Activated naive CD8-positive, alpha-beta T cell (primary cell): ENCODE results near the gene FAM168B.

Source experiments
- H3K27ac Mint-ChIP-seq: one replicate; pipeline ENCODE4 v1.8.0; 2021; ENCODE audit warnings: mixed read lengths
- H3K27me3 Mint-ChIP-seq: one replicate; pipeline ENCODE4 v1.8.0; 2021; ENCODE audit warnings: mixed read lengths
- H3K36me3 Mint-ChIP-seq: one replicate; pipeline ENCODE4 v1.8.0; 2021; ENCODE audit warnings: mixed read lengths
- H3K4me1 Mint-ChIP-seq: one replicate; pipeline ENCODE4 v1.8.0; 2021; ENCODE audit warnings: low read depth, mixed read lengths
- H3K4me3 Mint-ChIP-seq: one replicate; pipeline ENCODE4 v1.8.0; 2021; ENCODE audit warnings: mild to moderate bottlenecking, mixed read lengths
- H3K9me3 Mint-ChIP-seq: one replicate; pipeline ENCODE4 v1.8.0; 2021; ENCODE audit warnings: low read depth, mixed read lengths

FAM168B gene

DNA sequence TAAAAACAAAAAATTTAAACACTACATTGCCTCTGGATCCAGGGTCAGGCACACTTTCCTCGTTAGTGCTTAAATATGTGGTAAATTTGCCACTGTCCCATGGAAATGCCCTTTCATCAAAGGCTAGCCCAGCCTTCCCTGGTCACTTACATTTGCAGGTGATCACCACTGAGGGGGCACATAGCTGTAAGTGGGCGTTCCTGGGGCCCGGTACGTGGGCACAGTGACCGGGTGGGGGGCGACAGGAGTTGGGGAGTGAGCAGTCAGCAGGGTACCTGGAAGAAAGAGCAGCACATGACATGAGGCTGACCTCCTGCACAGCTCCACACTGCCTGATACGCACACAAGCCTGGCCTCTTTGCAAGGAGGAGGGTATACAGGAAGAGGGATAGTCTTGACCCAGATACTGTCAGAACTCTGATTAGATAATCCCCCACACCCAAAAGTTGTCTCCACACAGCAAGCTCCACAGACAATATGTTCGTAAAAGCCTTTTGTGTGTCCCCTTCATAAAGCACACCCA, 40.5 kb downstream of the FAM168B start:
- Mint-ChIP-seq H3K27me3 (no peaks in the 10 kb centered on the region), H3K36me3 (peaks cover 5% of the 10 kb centered on the region), H3K4me1 (peaks cover 11% of the 10 kb centered on the region), H3K9me3 (no peaks in the 10 kb centered on the region), H3K27ac (no peak overlapping the region), H3K4me3 (no peak overlapping the region)

DNA sequence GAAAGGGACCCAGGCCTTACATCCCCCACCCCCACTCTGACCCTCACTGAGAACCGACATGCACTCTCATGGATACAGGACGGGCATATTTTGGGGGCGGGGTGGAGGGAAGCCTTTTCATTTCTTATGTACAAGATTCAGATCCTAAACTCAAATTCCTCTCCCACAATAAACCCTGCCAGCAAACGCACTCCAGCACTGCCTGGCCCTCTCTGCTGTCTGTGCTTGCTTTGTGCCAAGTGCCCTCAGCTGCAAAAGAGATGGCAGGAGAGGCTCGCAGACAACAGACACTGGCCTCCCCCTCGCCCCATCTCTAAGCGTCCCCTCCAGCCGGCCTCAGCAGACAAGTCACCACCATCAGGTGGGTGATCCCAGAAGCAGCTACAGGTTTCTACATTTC, 42.4 kb downstream of the FAM168B start:
- no peaks in the 10 kb centered on the region for H3K27me3 Mint-ChIP-seq
- peaks cover 5% of the 10 kb centered on the region for H3K36me3 Mint-ChIP-seq
- no peak overlapping the region for H3K4me3 Mint-ChIP-seq
- no peak overlapping the region for H3K27ac Mint-ChIP-seq
- H3K4me1 Mint-ChIP-seq: peaks cover 3% of the 10 kb centered on the region
- H3K9me3 Mint-ChIP-seq: no peaks in the 10 kb centered on the region

DNA sequence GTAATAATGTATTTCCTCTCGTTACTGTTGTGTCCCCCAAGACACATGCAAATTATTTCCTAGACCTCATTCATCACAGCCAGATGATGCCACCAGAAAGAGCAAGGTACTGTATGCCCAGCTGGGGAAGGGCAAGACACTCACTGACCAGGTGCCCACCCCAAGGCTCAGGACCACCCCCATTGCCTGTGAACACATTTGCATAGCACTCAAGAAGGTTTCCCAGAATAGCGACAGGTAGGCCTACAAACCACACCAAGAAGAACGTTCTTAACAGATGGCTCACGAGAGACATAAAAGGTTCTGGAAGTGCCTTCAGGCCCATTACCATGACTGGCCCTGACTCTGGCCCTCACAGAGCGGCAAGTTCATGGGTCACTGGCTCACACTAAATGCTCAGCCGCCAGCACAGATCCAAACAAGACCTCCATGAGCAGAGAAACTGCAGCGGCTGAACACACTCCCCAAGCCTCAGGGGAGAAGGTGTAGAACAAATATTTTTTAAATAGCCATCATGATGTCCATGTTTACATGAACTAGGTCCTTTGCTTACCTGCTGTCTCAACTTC, 44.0 kb downstream of the FAM168B start:
- Mint-ChIP-seq H3K4me3 (no peak overlapping the region), H3K27ac (no peak overlapping the region), H3K9me3 (no peaks in the 10 kb centered on the region), H3K4me1 (peaks cover under 1% of the 10 kb centered on the region), H3K27me3 (no peaks in the 10 kb centered on the region), H3K36me3 (peaks cover 5% of the 10 kb centered on the region)

DNA sequence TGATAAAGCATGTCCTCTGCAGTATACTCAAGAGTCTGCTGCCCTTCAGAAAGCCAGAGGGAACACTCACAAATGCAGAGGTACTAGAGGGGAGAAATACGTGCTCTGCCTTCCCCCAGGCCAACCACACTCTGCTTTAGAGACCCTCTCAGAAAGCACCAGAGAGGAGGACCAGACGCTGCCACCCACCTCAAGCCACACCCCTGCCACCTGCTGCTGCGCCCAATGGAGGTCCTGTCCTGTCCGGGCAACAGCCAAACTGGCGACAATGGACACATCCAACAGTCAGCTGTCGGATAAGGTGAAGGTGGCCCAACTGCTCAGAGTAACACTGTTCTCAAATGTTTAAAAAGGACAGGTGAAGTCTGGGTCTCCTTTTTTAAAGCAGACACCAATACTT, 44.6 kb downstream of the FAM168B start:
- no peaks in the 10 kb centered on the region for H3K27me3 Mint-ChIP-seq
- H3K4me1 Mint-ChIP-seq: no peaks in the 10 kb centered on the region
- H3K36me3 Mint-ChIP-seq: peaks cover 5% of the 10 kb centered on the region
- H3K27ac Mint-ChIP-seq: no peak overlapping the region
- no peaks in the 10 kb centered on the region for H3K9me3 Mint-ChIP-seq
- H3K4me3 Mint-ChIP-seq: no peak overlapping the region

DNA sequence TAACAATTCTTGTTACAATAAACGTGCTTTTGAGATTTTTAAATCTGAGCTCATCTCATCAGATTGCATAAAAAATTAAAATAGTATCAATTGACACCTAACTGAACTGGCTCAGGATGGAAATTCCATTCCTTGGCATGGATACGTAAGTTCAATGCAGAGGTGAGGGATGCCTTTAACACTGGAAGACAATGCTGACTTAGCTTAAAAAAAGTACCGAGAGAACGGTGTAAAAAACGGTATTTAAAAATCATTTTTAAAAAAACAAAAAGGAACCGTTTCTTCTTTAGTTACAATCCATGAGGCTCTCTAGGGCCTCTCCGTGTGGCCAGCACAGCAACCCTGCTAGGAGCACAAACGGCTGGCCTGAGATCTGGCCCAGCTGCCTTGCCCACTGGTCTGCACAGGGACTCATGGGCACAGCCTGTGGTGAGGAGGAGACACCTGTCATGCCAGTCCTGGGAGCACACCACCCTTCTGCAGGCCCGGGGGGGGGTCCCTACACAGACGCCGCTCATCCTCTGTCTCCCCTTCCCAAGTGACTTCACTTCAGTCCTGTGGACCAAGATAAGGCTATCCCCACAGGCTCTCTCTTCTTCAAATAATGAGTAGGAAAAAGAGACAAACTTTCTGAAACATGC, 45.2 kb downstream of the FAM168B start:
- no peaks in the 10 kb centered on the region for H3K27me3 Mint-ChIP-seq
- no peak overlapping the region for H3K4me3 Mint-ChIP-seq
- H3K9me3 Mint-ChIP-seq: no peaks in the 10 kb centered on the region
- H3K27ac Mint-ChIP-seq: no peak overlapping the region
- H3K36me3 Mint-ChIP-seq: peaks cover 5% of the 10 kb centered on the region
- no peaks in the 10 kb centered on the region for H3K4me1 Mint-ChIP-seq

DNA sequence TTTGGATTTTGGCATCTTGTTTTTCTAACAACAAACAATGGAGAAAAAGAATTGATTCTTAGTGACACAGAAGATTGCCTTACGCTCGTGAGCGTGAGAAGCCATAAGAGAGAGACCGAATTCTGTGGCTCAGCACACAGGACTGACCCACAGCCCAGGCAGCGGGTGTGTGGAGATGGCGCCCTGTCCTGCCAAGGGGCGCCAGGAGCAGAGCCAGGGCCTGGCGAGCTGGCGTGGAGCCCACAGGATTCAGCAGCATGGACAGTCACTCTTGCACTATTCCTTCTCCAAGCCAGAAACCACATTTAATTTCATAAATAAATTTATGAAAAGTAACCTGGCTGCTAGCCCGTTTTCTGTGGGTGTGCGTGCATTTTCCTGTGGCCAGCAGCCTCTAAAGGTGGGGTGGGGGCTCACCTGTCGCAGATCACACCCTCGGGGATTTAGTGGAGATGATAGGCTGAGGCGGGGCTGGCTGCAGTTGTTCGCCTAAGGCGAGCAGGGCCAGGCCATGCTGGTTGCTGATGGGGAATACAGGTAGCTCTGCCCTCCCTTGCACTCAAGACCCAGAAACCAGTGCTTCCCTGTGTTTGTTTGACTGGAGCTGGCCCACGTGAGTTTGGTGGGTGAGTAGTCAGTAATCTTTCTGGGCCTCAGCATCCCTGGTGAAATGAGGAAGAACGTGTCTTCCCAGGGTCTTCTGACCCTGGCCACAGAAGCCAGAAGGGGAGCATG, 46.2 kb downstream of the FAM168B start:
- Mint-ChIP-seq H3K9me3 (no peaks in the 10 kb centered on the region), H3K27ac (no peak overlapping the region), H3K4me1 (peaks cover 6% of the 10 kb centered on the region), H3K4me3 (no peak overlapping the region), H3K27me3 (no peaks in the 10 kb centered on the region), H3K36me3 (peaks cover 5% of the 10 kb centered on the region)

DNA sequence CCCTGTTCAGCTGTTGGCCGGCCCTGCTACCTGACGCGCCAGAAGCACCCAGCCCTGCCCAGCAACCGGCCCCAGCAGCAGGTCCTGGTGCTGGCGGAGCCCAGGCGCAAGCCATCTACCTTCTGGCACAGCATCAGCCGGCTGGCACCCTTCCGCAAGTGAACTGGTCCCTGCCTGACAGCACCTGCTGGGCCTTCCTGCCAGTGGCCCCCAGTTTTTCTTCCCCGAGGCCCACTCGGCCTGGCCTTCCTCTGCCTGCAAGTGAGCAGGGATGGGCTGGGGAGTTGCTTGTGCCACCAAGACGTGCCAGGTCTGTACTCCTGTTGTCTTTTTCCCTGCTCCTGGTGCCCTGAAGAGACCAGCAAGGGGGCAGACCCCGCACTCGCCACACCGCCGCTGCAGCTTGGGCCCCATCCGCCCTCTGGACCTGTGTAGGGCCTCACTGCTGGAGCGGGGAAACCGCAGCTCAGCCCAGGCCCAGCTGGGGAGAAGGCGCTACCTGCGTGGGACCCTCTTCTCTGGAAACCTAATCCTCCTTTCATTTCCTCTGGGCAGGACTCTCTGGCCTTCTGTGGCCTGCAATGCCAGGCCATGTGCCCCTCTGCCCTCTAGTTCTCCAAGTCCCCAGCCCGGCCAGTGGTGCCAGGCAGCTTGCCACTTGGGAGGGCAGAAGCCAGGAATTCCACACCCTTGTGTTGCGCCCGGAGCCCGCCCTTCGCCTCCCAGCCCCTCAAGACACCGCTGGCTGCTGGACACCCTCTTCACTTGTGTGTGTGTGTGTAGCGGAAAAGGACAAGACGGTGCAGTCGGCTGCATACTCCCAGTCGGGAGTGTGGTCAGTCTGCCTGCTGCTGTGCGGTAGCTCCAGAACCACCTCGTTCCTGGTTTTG, 47.0 kb downstream of the FAM168B start:
- Mint-ChIP-seq H3K36me3 (no peaks in the 10 kb centered on the region), H3K9me3 (no peaks in the 10 kb centered on the region), H3K27ac (no peak overlapping the region), H3K27me3 (no peaks in the 10 kb centered on the region), H3K4me3 (no peak overlapping the region), H3K4me1 (peaks cover 15% of the 10 kb centered on the region)

DNA sequence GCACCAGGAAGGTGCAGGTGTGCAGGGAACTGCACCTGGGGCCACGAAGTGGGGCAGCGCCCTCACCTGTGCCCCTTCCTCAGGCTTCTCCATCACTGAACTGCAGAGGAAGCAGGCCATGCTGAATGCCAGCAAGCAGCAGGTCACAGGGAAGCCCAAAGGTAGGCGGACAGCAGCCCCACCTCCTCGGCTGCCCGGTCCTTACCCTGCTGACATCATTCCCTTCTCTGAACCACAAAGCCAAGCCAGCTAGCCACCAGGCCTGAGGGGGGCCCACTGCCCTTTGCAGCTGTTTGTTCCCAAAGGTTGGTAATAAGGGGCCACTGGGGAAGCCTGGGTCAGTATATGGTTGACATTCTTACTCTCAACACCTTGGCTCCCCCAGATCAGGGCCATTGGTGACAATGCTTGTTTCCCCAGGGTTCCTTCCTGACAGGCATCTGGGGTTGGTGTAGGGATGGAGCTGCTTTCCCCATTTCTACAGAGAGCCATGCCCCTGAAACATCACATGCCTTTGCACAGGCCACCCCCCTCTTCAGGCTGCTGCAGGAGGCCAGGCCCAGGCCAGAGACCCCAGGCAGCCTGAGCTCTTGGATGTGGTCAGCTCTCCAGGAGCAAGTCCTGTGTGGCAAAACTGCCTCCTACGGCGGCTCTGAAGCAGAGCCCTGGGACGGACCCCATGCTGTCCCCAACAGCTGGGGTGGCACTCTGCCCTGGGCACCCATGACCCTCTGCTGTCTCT, 47.8 kb downstream of the FAM168B start:
- no peaks in the 10 kb centered on the region for H3K27me3 Mint-ChIP-seq
- peaks cover 21% of the 10 kb centered on the region for H3K4me1 Mint-ChIP-seq
- H3K27ac Mint-ChIP-seq: no peak overlapping the region
- no peak overlapping the region for H3K4me3 Mint-ChIP-seq
- no peaks in the 10 kb centered on the region for H3K9me3 Mint-ChIP-seq
- no peaks in the 10 kb centered on the region for H3K36me3 Mint-ChIP-seq

DNA sequence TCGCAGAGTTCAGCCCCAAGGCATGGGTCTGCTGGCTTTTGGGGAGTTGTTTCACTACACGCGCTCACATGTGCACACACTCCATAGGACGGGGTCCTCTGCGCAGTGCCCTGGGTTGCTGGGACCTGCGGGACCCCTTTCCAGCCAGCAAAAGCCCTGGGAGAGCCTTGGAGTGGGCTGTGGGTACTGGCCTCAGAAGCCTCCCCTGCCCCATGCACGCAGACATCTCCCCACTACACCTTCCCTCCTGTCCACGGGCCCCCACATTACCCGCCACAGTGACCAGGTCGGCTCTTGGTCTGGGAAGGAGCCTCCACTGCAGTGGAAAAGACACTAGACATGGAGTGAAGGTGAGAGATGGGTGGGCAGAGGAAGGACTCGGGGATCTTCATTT, 48.5 kb downstream of the FAM168B start:
- H3K4me3 Mint-ChIP-seq: no peak overlapping the region
- no peaks in the 10 kb centered on the region for H3K36me3 Mint-ChIP-seq
- H3K9me3 Mint-ChIP-seq: no peaks in the 10 kb centered on the region
- peaks cover 21% of the 10 kb centered on the region for H3K4me1 Mint-ChIP-seq
- no peaks in the 10 kb centered on the region for H3K27me3 Mint-ChIP-seq
- no peak overlapping the region for H3K27ac Mint-ChIP-seq

DNA sequence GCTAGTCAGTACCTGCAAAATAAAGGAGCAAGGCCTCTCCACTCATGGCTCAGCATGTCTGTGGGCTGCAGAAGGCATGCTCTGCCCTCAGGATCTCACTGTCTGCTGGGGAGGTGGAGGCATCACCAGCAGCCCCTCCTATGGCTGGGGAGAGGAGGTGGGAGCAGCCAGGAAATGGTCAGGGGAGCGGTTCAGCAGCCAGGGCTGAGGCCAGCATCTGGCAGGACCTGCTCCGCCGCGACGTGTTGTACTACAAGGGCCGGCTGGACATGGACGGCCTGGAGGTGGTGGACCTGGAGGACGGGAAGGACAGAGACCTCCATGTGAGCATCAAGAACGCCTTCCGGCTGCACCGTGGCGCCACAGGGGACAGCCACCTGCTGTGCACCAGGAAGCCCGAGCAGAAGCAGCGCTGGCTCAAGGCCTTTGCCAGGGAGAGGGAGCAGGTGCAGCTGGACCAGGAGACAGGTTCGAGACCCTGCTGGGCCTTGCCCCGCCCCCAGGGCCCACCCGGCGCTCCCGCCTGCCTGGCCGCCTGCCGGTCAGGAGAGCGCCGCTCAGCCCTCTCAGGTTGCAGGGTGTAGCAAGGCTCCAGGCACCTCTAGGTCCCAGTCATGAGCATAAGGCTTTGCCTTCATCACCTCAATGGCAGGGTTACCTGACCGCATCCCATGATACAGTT, 49.0 kb downstream of the FAM168B start:
- H3K4me1 Mint-ChIP-seq: peaks cover 25% of the 10 kb centered on the region
- no peak overlapping the region for H3K4me3 Mint-ChIP-seq
- no peaks in the 10 kb centered on the region for H3K9me3 Mint-ChIP-seq
- no peaks in the 10 kb centered on the region for H3K36me3 Mint-ChIP-seq
- no peaks in the 10 kb centered on the region for H3K27me3 Mint-ChIP-seq
- no peak overlapping the region for H3K27ac Mint-ChIP-seq

DNA sequence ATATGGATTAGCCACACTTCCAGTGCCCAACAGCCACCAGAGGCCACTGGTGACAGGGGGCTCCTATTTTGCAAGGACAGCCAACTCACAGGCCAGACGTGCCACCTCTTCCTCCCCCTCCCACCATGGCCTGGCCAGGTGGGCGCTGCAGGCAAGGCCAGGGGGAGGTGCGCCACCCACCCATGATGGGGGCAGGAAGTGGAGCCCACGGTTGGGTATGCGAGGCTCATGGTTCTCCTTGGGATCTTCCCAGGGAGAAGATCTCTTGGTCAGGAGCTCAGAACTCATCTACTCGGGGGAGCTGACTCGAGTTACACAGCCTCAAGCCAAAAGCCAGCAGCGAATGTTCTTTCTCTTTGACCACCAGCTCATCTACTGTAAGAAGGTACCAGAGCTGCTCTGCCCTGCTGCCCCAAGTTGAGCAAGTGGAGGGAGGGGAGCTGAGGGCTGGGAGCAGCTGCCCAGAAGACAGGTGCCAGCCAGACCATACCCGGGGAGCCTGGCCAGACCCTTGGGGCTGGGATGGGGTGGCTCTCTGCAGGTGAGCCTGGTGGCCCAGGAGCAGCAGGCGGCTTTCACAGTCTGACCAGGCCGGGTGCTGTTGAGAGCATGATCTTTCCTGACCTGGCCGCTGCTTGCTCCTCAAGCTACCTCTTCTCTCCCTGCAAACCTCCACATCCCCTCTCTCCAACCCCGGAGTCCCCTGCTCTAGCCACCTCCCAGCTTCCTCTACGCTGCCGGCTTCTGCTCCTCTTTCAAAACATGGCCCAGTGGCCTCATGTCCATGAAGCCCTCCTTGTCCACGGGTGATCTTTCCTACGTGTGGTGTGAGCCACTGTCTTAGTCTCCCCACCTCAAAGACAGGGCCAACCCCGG, 49.8 kb downstream of the FAM168B start:
- H3K27me3 Mint-ChIP-seq: no peaks in the 10 kb centered on the region
- H3K4me3 Mint-ChIP-seq: no peak overlapping the region
- no peaks in the 10 kb centered on the region for H3K36me3 Mint-ChIP-seq
- no peaks in the 10 kb centered on the region for H3K9me3 Mint-ChIP-seq
- H3K4me1 Mint-ChIP-seq: peaks cover 28% of the 10 kb centered on the region
- no peak overlapping the region for H3K27ac Mint-ChIP-seq

DNA sequence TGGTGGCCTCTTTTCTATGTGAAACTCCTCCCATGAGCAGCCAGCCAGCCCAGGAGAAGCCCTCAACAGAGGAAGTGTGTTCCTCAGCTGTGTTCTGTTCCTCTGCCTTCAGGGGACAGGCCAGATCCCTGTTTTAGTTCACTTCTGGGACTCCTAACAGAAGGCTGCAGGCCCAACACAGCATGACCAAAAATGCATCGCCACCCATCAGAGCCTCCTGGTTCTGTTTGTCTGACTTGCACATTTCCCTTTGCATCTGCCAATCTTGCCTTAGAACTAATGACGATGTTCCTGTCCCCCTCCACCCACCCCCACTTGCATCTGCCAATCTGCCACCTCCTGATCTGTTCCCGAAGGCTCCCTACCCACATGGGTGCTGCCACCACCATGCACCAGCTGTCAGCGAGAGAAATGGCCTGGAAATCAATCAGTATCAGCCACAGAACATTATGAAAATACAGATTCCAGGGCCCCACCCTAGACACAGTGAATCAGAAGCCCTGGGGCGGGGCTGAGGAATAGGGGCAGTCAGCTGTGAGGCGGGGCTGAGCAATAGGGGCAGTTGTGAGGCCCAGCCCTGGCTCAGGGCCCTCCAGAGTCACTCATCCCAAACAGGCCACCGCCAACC, 51.0 kb downstream of the FAM168B start:
- Mint-ChIP-seq H3K27me3 (no peaks in the 10 kb centered on the region), H3K4me3 (peak overlapping the region; percentile 89), H3K27ac (peak overlapping the region; percentile 30), H3K9me3 (no peaks in the 10 kb centered on the region), H3K36me3 (no peaks in the 10 kb centered on the region), H3K4me1 (peaks cover 38% of the 10 kb centered on the region)
